GM18499 (cell line): ENCODE results near the gene TLE7.

Experiments used
- ATAC-seq: cut with Tn5 transposase; IDR thresholded peaks from one replicate; pipeline ENCODE4 v1.9.1; 2021; ENCODE audit warnings: moderate number of reproducible peaks; ENCODE audit not compliant: insufficient read depth, unreplicated experiment

Gene TLE7

GRCh38 chr16:71421911-71422310 is 19.9 kb downstream of the TLE7 start:
- no peak for ATAC-seq

- no peak for ATAC-seq
Observed at GRCh38 chr16:71414038-71414437, 27.8 kb downstream of the TLE7 start.

- no peak for ATAC-seq
Observed at GRCh38 chr16:71413341-71413740, 28.5 kb downstream of the TLE7 start.

GRCh38 chr16:71412270-71413160 is 29.3 kb downstream of the TLE7 start:
- no peak for ATAC-seq

GRCh38 chr16:71410146-71410545 is 31.7 kb downstream of the TLE7 start:
- no peak for ATAC-seq

GRCh38 chr16:71409011-71409775 is 32.7 kb downstream of the TLE7 start:
- no peak for ATAC-seq

- ATAC-seq, result no peak
Observed at GRCh38 chr16:71408536-71408935, 33.3 kb downstream of the TLE7 start.

- no peak for ATAC-seq
Observed at GRCh38 chr16:71407731-71408130, 34.1 kb downstream of the TLE7 start.

GRCh38 chr16:71406724-71407123 is 35.1 kb downstream of the TLE7 start:
- ATAC-seq, result no peak

- no peak for ATAC-seq
Observed at GRCh38 chr16:71406316-71406715, 35.5 kb downstream of the TLE7 start.

GRCh38 chr16:71404364-71404763 is 37.5 kb downstream of the TLE7 start:
- no peak for ATAC-seq

GRCh38 chr16:71402674-71403073 is 39.2 kb downstream of the TLE7 start:
- no peak for ATAC-seq

GRCh38 chr16:71402007-71402406 is 39.8 kb downstream of the TLE7 start:
- ATAC-seq, result no peak

GRCh38 chr16:71399801-71400563 is 41.9 kb downstream of the TLE7 start:
- no peak for ATAC-seq

- no peak for ATAC-seq
Observed at GRCh38 chr16:71396594-71396993, 45.3 kb downstream of the TLE7 start.

GRCh38 chr16:71389330-71389729 is 52.5 kb downstream of the TLE7 start:
- ATAC-seq, result no peak

- ATAC-seq, result no peak
Observed at GRCh38 chr16:71387045-71387871, 54.6 kb downstream of the TLE7 start.

GRCh38 chr16:71384073-71384724 is 57.7 kb downstream of the TLE7 start:
- ATAC-seq, result no peak

GRCh38 chr16:71383054-71383773 is 58.6 kb downstream of the TLE7 start:
- no peak for ATAC-seq
